ENCODE data around the gene DCDC2B.

- no peak for TF ChIP-seq CTCF (IDR thresholded peaks at IDR 0.05)
- no peak for TF ChIP-seq POLR2A (IDR thresholded peaks at IDR 0.05)
These were observed 36.2 kb upstream of the DCDC2B start for GRCh38 chr1:32172621-32173245.

Data from right lobe of liver (tissue), 4 donors.